Tibial artery (tissue), 4 donors: ENCODE data around the gene MICAL2.
A peak's percentile ranks its signal among the peaks of the same experiment; 100 is the strongest.

Source experiments
- DNase-seq, 2 donors: peaks; one replicate each; pipeline ENCODE4 v3.0.0-alpha.2; 2019
- H3K27ac ChIP-seq, 2 donors: fragments of 200-600 bp; sonication (generic) in 1 of 2; 1 replicate in 1 of 2; 2 replicates in 1 of 2; pipeline ENCODE4 v1.5.1; 2018 to 2019; ENCODE audit warnings: mild to moderate bottlenecking in 1 of 2
- H3K27me3 ChIP-seq, 2 donors: fragments of 200-600 bp; sonication (generic) in 1 of 2; one replicate each; pipeline versions ENCODE4 v1.5.1 to v1.6.0; 2016 to 2019
- H3K36me3 ChIP-seq, 3 donors: fragments of 200-600 bp; sonication (generic) in 2 of 3; one replicate each; pipeline ENCODE4 v1.5.1; 2016 to 2019; ENCODE audit warnings: mild to moderate bottlenecking in 2 of 3
- H3K4me1 ChIP-seq, 4 donors: fragments of 200-600 bp; sonication (generic) in 2 of 4; 1 replicate in 3 of 4; 2 replicates in 1 of 4; pipeline ENCODE4 v1.5.1; 2016 to 2019
- H3K4me3 ChIP-seq, 2 donors: fragments of 200-600 bp; sonication (generic) in 1 of 2; 1 replicate in 1 of 2; 2 replicates in 1 of 2; pipeline ENCODE4 v1.5.1; 2018 to 2019; ENCODE audit warnings: mild to moderate bottlenecking in 2 of 2
- H3K9me3 ChIP-seq, 3 donors: fragments of 200-600 bp; sonication (generic) in 1 of 3; one replicate each; pipeline ENCODE4 v1.5.1; 2016 to 2019
- CTCF ChIP-seq, 2 experiments: fragments of 200-600 bp in 1 of 2; fragments of 450-650 bp in 1 of 2; IDR thresholded peaks; one replicate each; pipeline ENCODE4 v1.5.1; 2017 to 2019; ENCODE audit warnings: antibody characterized with exemption in 2 of 2, mild to moderate bottlenecking in 1 of 2, moderate library complexity in 1 of 2
- intact Hi-C: fragments of 100-400 bp; cut with DNase I; formaldehyde crosslinking; loops from one replicate; pipeline ENCODE4 v1.15.0; 2023; ENCODE audit warnings: low total_unique reads

The MICAL2 gene

GRCh38 chr11:12211331-12212065 is 101.1 kb downstream of the MICAL2 start:
- H3K4me3 ChIP-seq = no peak overlapping the region
- intact Hi-C loops = no loop called here
- no peaks in the 10 kb centered on the region for H3K27me3 ChIP-seq
- DNase-seq = peak; percentile 10 to 42
- peaks cover 0 to 23% (median 12%) of the 10 kb centered on the region in 4 donors for H3K4me1 ChIP-seq
- no peak for TF ChIP-seq CTCF (IDR thresholded peaks at IDR 0.05)
- H3K9me3 ChIP-seq = no peaks in the 10 kb centered on the region
- peaks cover 71 to 97% (median 96%) of the 10 kb centered on the region in 3 donors for H3K36me3 ChIP-seq
- no peak overlapping the region for H3K27ac ChIP-seq

- H3K36me3 ChIP-seq = peaks cover 75 to 96% (median 95%) of the 10 kb centered on the region in 3 donors
- intact Hi-C loops = no loop called here
Measured at GRCh38 chr11:12212174-12212820, 101.9 kb downstream of the MICAL2 start.

GRCh38 chr11:12212821-12213185 is 102.4 kb downstream of the MICAL2 start:
- intact Hi-C loops = no loop called here
- TF ChIP-seq CTCF (IDR thresholded peaks at IDR 0.05) = no peak
- peak in 1 of 2 donors; percentile 20 for DNase-seq
- Histone ChIP-seq H3K9me3 (no peaks in the 10 kb centered on the region), H3K4me1 (peaks cover 0 to 29% (median 22%) of the 10 kb centered on the region in 4 donors), H3K27ac (no peak overlapping the region), H3K27me3 (no peaks in the 10 kb centered on the region), H3K4me3 (no peak overlapping the region), H3K36me3 (peaks cover 79 to 96% (median 95%) of the 10 kb centered on the region in 3 donors)

More at GRCh38 chr11:12212174-12212820, 101.9 kb downstream of the MICAL2 start:
- no peaks in the 10 kb centered on the region for H3K9me3 ChIP-seq
- no peak overlapping the region for H3K27ac ChIP-seq
- H3K4me3 ChIP-seq = no peak overlapping the region
- no peak for TF ChIP-seq CTCF (IDR thresholded peaks at IDR 0.05)
- H3K4me1 ChIP-seq = peaks cover 0 to 24% (median 20%) of the 10 kb centered on the region in 4 donors
- no peaks in the 10 kb centered on the region for H3K27me3 ChIP-seq
- DNase-seq = peak; percentile 3 to 19

- intact Hi-C loops = no loop called here
- no peak for TF ChIP-seq CTCF (IDR thresholded peaks at IDR 0.05)
Measured at GRCh38 chr11:12213883-12214282, 103.5 kb downstream of the MICAL2 start.

GRCh38 chr11:12214751-12215150 is 104.4 kb downstream of the MICAL2 start:
- peaks cover 70 to 90% (median 88%) of the 10 kb centered on the region in 3 donors for H3K36me3 ChIP-seq
- no peak for TF ChIP-seq CTCF (IDR thresholded peaks at IDR 0.05)
- H3K4me1 ChIP-seq = peaks cover 0 to 44% (median 34%) of the 10 kb centered on the region in 4 donors
- intact Hi-C loops = no loop called here
- no peak overlapping the region for H3K4me3 ChIP-seq
- no peaks in the 10 kb centered on the region for H3K9me3 ChIP-seq
- no peak for DNase-seq
- H3K27ac ChIP-seq = peak overlapping the region in 1 of 2 donors; percentile 39
- H3K27me3 ChIP-seq = no peaks in the 10 kb centered on the region

More at GRCh38 chr11:12213883-12214282, 103.5 kb downstream of the MICAL2 start:
- Histone ChIP-seq H3K9me3 (no peaks in the 10 kb centered on the region), H3K4me1 (peaks cover 0 to 36% (median 27%) of the 10 kb centered on the region in 4 donors), H3K27ac (peak overlapping the region; percentile 38 to 39), H3K4me3 (no peak overlapping the region), H3K36me3 (peaks cover 78 to 96% (median 95%) of the 10 kb centered on the region in 3 donors), H3K27me3 (no peaks in the 10 kb centered on the region)
- DNase-seq = no peak
